Measurements from ENCODE around the gene CSGALNACT2. TPM values are rescaled to one million over a fixed set of nuclear protein-coding genes. Genes with fewer than 3 reads are reported as not detected.

Gene CSGALNACT2
- total and polyA plus RNA-seq, 7 donors, result 3.2 to 37.1 (median 25.0) TPM

DNA sequence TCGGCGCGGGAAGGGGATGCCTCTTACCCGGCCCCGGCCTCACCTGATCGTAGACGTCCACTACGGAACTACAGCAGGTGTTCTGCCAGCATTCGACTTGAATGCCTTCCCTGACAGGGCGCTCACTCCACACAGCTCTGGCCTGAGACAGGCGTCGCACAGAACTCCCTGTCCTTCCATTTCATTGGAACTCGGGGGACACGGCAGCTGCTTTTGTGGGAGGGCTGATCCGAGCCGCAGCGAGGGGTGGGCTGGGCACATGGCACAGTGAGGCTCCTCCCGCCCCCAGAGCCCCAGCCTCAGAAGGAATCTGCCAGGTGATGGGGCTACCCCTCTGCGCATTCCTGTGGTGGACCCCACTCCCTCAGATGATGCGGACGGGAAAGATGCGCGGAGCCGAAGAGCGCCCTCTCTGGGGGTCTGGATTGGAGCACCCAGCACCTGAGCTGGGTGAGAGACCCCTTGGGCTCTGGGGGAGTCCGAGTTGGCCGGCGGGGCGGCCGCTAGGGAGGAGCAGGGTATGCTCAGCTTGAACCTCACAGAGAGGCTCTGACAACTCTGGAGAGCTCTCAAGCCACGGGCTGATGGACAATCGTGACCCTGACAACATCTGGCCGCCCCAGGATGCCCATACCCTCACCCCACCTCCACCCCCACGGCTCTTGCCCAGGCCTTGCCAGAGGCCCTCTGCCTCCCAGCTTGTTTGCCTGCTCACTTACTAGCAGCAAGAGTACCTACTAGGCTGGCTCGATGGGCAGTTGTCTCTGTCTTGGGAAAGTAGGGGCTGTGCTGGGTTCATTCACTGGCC lies 92.1 kb downstream of the CSGALNACT2 start:
- Histone ChIP-seq H3K9me3 (no peaks in the 10 kb centered on the region), H3K27me3 (peaks cover 23 to 49% (median 30%) of the 10 kb centered on the region in 3 donors), H3K27ac (no peak overlapping the region), H3K36me3 (no peaks in the 10 kb centered on the region), H3K4me3 (peak overlapping the region in 2 of 4 donors; percentile 40 to 43), H3K4me1 (peaks cover 0 to 17% (median 14%) of the 10 kb centered on the region in 4 donors)
- WGBS, 2 donors, result 33 to 39% methylated on average over 35 of the region's 35 CpGs
- DNase-seq, result peak; percentile 55
- TF ChIP-seq EP300 (IDR thresholded peaks at IDR 0.05), result no peak
- no peak for TF ChIP-seq CTCF (IDR thresholded peaks at IDR 0.05)
- TF ChIP-seq POLR2AphosphoS5 (IDR thresholded peaks at IDR 0.05), result no peak
- TF ChIP-seq POLR2A (IDR thresholded peaks at IDR 0.05), result no peak
- intact Hi-C loops (cut with DNase I), result no loop called here

DNA sequence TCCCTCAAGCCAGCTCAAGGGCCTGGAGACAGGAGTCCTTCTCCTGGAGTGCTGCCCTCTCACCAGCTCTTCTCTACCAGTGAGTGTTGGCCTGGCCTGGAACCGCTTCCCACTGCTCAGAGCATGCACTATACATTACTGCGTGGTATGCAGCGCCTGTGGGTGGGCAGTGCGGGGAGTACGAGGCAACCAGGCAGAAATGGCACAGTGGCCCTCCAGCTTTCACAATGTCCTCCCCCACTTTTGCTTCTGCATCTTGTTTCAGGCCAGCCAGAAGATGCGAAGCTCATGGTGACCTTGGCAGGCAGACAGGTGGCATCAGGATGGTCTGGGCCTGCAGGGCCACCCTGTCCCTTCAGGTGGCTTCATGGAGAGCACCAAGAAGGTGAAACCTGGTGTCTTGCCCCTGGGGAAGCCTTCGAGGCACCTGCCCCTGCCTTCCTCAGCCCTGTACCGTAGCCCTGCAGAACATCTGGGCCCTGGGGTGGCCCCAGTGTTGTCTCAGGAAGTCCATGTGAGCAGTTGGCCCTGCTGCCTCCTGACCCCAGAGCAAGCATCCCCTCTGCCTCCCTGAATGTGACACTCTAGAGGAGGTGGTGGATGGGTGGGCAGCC lies 92.8 kb downstream of the CSGALNACT2 start:
- H3K27me3 ChIP-seq, result peaks cover 23 to 49% (median 30%) of the 10 kb centered on the region in 3 donors
- 85 to 87% methylated on average over 8 of the region's 8 CpGs for WGBS, 2 donors
- H3K4me1 ChIP-seq, result peaks cover 0 to 17% (median 14%) of the 10 kb centered on the region in 4 donors
- H3K27ac ChIP-seq, result no peak overlapping the region
- intact Hi-C loops (cut with DNase I), result no loop called here
- H3K36me3 ChIP-seq, result no peaks in the 10 kb centered on the region
- no peak overlapping the region for H3K4me3 ChIP-seq
- DNase-seq, result peak; percentile 52
- no peaks in the 10 kb centered on the region for H3K9me3 ChIP-seq
- no peak for TF ChIP-seq EP300 (IDR thresholded peaks at IDR 0.05)
- TF ChIP-seq CTCF (IDR thresholded peaks at IDR 0.05), result no peak
- no peak for TF ChIP-seq POLR2AphosphoS5 (IDR thresholded peaks at IDR 0.05)
- no peak for TF ChIP-seq POLR2A (IDR thresholded peaks at IDR 0.05)

GRCh38 chr10:43231523-43232078 lies 93.4 kb downstream of the CSGALNACT2 start:
- H3K4me1 ChIP-seq, result peaks cover 0 to 17% (median 14%) of the 10 kb centered on the region in 4 donors
- DNase-seq, result peak; percentile 53
- 42 to 74% methylated on average over 6 of the region's 6 CpGs for WGBS, 2 donors
- H3K9me3 ChIP-seq, result no peaks in the 10 kb centered on the region
- no peak overlapping the region for H3K4me3 ChIP-seq
- no peaks in the 10 kb centered on the region for H3K36me3 ChIP-seq
- H3K27ac ChIP-seq, result no peak overlapping the region
- TF ChIP-seq POLR2AphosphoS5 (IDR thresholded peaks at IDR 0.05), result no peak
- no peak for TF ChIP-seq POLR2A (IDR thresholded peaks at IDR 0.05)
- TF ChIP-seq CTCF (IDR thresholded peaks at IDR 0.05), result no peak
- TF ChIP-seq EP300 (IDR thresholded peaks at IDR 0.05), result no peak
- intact Hi-C loops (cut with DNase I), result no loop called here
- peaks cover 23 to 49% (median 30%) of the 10 kb centered on the region in 3 donors for H3K27me3 ChIP-seq

- intact Hi-C loops (cut with DNase I), result no loop called here
- Histone ChIP-seq H3K27ac (no peak overlapping the region), H3K9me3 (no peaks in the 10 kb centered on the region), H3K4me3 (no peak overlapping the region), H3K27me3 (peaks cover 19 to 31% (median 26%) of the 10 kb centered on the region in 3 donors), H3K4me1 (peaks cover 0 to 16% (median 13%) of the 10 kb centered on the region in 4 donors), H3K36me3 (no peaks in the 10 kb centered on the region)
- WGBS, 2 donors, result 80 to 88% methylated on average over 19 of the region's 19 CpGs
- DNase-seq, result peak; percentile 24
- TF ChIP-seq EP300 (IDR thresholded peaks at IDR 0.05), result no peak
- TF ChIP-seq CTCF (IDR thresholded peaks at IDR 0.05), result no peak
- no peak for TF ChIP-seq POLR2A (IDR thresholded peaks at IDR 0.05)
- TF ChIP-seq POLR2AphosphoS5 (IDR thresholded peaks at IDR 0.05), result no peak
Measured at GRCh38 chr10:43233601-43234430, 95.6 kb downstream of the CSGALNACT2 start.
